K562 (cell line): ENCODE measurements around the gene AIFM3. TPM values are rescaled to one million over a fixed set of nuclear protein-coding genes. Genes with fewer than 3 reads are reported as not detected.

Experiments used
- BRF1 ChIP-seq: IDR thresholded peaks from 3 replicates; pipeline ENCODE4 v1.6.1; 2011; ENCODE audit warnings: borderline replicate concordance, mild to moderate bottlenecking; ENCODE audit not compliant: insufficient read length; ENCODE audit errors: extremely low read depth
- CBFA2T2 ChIP-seq: fragments of 450-650 bp; conservative IDR thresholded peaks from 2 replicates; pipeline ENCODE4 v1.6.1; 2017; ENCODE audit warnings: mild to moderate bottlenecking
- DDX20 ChIP-seq: fragments of 450-650 bp; IDR thresholded peaks from 2 replicates; pipeline ENCODE4 v1.6.1; 2016; ENCODE audit warnings: missing genetic modification characterization, low read depth, mild to moderate bottlenecking, missing compliant biosample characterization, moderate library complexity
- ESRRA ChIP-seq: fragments of 450-650 bp; IDR thresholded peaks from 2 replicates; pipeline ENCODE4 v1.6.1; 2014; ENCODE audit warnings: low read depth, mild to moderate bottlenecking, moderate library complexity, borderline replicate concordance
- ETS2 ChIP-seq: IDR thresholded peaks from 2 replicates; pipeline ENCODE4 v1.6.1; 2016; ENCODE audit warnings: borderline replicate concordance, missing genetic modification characterization, mild to moderate bottlenecking, moderate library complexity, missing compliant biosample characterization; ENCODE audit not compliant: poor library complexity, severe bottlenecking
- JUND ChIP-seq, 2 experiments: IDR thresholded peaks; 2 replicates in 1 of 2; 3 replicates in 1 of 2; pipeline ENCODE4 v1.6.1; 2011; ENCODE audit warnings: borderline replicate concordance in 2 of 2, low read depth in 2 of 2, low read length in 2 of 2, improper control_type of control experiment in 1 of 2, missing biosample characterization in 1 of 2, missing genetic modification characterization in 1 of 2, missing genetic modification reagents in 1 of 2
- KAT8 ChIP-seq: fragments of 450-650 bp; IDR thresholded peaks from 2 replicates; pipeline ENCODE4 v1.6.1; 2016; ENCODE audit warnings: low read depth, mild to moderate bottlenecking
- MEF2A ChIP-seq: IDR thresholded peaks from 2 replicates; pipeline ENCODE4 v1.6.1; 2011; ENCODE audit warnings: low read depth, mild to moderate bottlenecking, low read length, moderate library complexity; ENCODE audit not compliant: control insufficient read depth
- MEF2D ChIP-seq: conservative IDR thresholded peaks from 2 replicates; pipeline ENCODE4 v1.6.1; 2016; ENCODE audit warnings: low read depth, missing genetic modification characterization, missing compliant biosample characterization
- PHF20 ChIP-seq: fragments of 450-650 bp; IDR thresholded peaks from 2 replicates; pipeline ENCODE4 v1.6.1; 2018; ENCODE audit not compliant: partially characterized antibody
- POLR2B ChIP-seq: fragments of 450-650 bp; IDR thresholded peaks from 2 replicates; pipeline ENCODE4 v1.6.1; 2018; ENCODE audit warnings: low read depth; ENCODE audit not compliant: partially characterized antibody
- STAG1 ChIP-seq: sonication (generic); formaldehyde crosslinking; IDR thresholded peaks from 2 replicates; pipeline ENCODE4 v1.5.0; 2020; ENCODE audit warnings: missing genetic modification reagents, borderline replicate concordance
- TCFL5 ChIP-seq: fragments of 250-450 bp; sonication (Bioruptor Pico); conservative IDR thresholded peaks from 2 replicates; pipeline ENCODE4 v1.6.1; 2021; ENCODE audit warnings: mild to moderate bottlenecking, moderate library complexity, matching md5 sums
- TFE3 ChIP-seq: fragments of 450-650 bp; formaldehyde crosslinking; IDR thresholded peaks from 2 replicates; pipeline ENCODE4 v1.4.0; 2020; ENCODE audit warnings: mild to moderate bottlenecking, mixed read lengths
- ZHX1 ChIP-seq: fragments of 150-350 bp; conservative IDR thresholded peaks from 2 replicates; pipeline ENCODE4 v1.6.1; 2014; ENCODE audit warnings: low read length
- ZNF57 ChIP-seq: fragments of 450-650 bp; formaldehyde crosslinking; IDR thresholded peaks from 2 replicates; pipeline ENCODE4 v1.4.0; 2020; ENCODE audit warnings: mild to moderate bottlenecking, moderate library complexity
- polyA plus RNA-seq, 8 experiments: library from polyadenylated mRNA; depleted of rRNA in 4 of 8; stranded (reverse) in 5 of 8; unstranded in 3 of 8; fragments of >200 nt; fragmentation: Nextera tagmentation in 2 of 8; fragmentation: Illumina TruSeq in 1 of 8; extraction: Ambion mirVana in 2 of 8; extraction: Trizol in 1 of 8; gene quantifications; 2 replicates each; pipeline versions ENCODE4 v1.2.1 to v1.2.3, GENCODE V29; 2011 to 2014; ENCODE audit warnings: inconsistent platforms in 1 of 8, missing spikeins in 1 of 8
- total RNA-seq, 7 experiments: library from RNA; depleted of rRNA in 6 of 7; stranded (reverse); fragments of >200 nt in 6 of 7; fragmentation: Illumina TruSeq in 2 of 7; extraction: Trizol in 2 of 7; gene quantifications; 2 replicates each; pipeline versions ENCODE4 v1.2.1 to v1.2.3, GENCODE V29; 2011 to 2021; ENCODE audit warnings: low replicate concordance in 1 of 7
- TF ChIP-seq, protein P1 (sequence below): fragments of 250-450 bp; sonication (Bioruptor Pico); IDR thresholded peaks from 2 replicates; pipeline ENCODE4 v1.5.0; 2020; ENCODE audit warnings: mild to moderate bottlenecking, borderline replicate concordance
- TF ChIP-seq, protein P2 (sequence below), 2 experiments: fragments of 450-650 bp; conservative IDR thresholded peaks; 2 replicates each; pipeline ENCODE4 v1.6.1; 2017; ENCODE audit warnings: mild to moderate bottlenecking in 2 of 2, moderate library complexity in 2 of 2

The AIFM3 gene
- total and polyA plus RNA-seq, 9 of the 15 experiments (the other 6 are each of a cell fraction or from before 2014, with no cell fraction given): 0.03 to 0.20 (median 0.07) TPM; not detected in 1

GRCh38 chr22:20998411-20999336 lies 31.6 kb downstream of the AIFM3 start (continued):
- TF ChIP-seq BRF1: no peak
- TF ChIP-seq ESRRA: no peak
- no peak for TF ChIP-seq PHF20
- no peak for TF ChIP-seq POLR2B
- no peak for TF ChIP-seq STAG1 (CRISPR knock-in tag)
- TF ChIP-seq ZHX1: no peak
- TF ChIP-seq, protein P1, sequence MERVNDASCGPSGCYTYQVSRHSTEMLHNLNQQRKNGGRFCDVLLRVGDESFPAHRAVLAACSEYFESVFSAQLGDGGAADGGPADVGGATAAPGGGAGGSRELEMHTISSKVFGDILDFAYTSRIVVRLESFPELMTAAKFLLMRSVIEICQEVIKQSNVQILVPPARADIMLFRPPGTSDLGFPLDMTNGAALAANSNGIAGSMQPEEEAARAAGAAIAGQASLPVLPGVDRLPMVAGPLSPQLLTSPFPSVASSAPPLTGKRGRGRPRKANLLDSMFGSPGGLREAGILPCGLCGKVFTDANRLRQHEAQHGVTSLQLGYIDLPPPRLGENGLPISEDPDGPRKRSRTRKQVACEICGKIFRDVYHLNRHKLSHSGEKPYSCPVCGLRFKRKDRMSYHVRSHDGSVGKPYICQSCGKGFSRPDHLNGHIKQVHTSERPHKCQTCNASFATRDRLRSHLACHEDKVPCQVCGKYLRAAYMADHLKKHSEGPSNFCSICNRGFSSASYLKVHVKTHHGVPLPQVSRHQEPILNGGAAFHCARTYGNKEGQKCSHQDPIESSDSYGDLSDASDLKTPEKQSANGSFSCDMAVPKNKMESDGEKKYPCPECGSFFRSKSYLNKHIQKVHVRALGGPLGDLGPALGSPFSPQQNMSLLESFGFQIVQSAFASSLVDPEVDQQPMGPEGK (CRISPR knock-in tag): no peak
- TF ChIP-seq TCFL5 (CRISPR knock-in tag): no peak
- no peak for TF ChIP-seq TFE3 (CRISPR knock-in tag)
- peak; percentile 43; the same call in 1 of the 2 replicates for TF ChIP-seq JUND (IDR thresholded peaks at IDR 0.05; ENCODE audit: borderline replicate concordance, low read depth, low read length)
- no peak for TF ChIP-seq JUND (tag; IDR thresholded peaks at IDR 0.05; ENCODE audit: borderline replicate concordance, low read depth, low read length)
- TF ChIP-seq MEF2A: no peak
- no peak for TF ChIP-seq KAT8
- no peak for TF ChIP-seq ETS2 (tag)
- no peak for TF ChIP-seq DDX20 (tag)
- TF ChIP-seq ZNF57 (CRISPR knock-in tag): peak; percentile 6; the same call in 1 of the 2 replicates
- no peak for TF ChIP-seq CBFA2T2
- TF ChIP-seq, protein P2, sequence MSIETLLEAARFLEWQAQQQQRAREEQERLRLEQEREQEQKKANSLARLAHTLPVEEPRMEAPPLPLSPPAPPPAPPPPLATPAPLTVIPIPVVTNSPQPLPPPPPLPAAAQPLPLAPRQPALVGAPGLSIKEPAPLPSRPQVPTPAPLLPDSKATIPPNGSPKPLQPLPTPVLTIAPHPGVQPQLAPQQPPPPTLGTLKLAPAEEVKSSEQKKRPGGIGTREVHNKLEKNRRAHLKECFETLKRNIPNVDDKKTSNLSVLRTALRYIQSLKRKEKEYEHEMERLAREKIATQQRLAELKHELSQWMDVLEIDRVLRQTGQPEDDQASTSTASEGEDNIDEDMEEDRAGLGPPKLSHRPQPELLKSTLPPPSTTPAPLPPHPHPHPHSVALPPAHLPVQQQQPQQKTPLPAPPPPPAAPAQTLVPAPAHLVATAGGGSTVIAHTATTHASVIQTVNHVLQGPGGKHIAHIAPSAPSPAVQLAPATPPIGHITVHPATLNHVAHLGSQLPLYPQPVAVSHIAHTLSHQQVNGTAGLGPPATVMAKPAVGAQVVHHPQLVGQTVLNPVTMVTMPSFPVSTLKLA (conservative IDR thresholded peaks at IDR 0.05): no peak
- TF ChIP-seq MEF2D (tag): no peak
